CD4-positive, alpha-beta memory T cell (primary cell): ENCODE data around the gene PTGDS. TPM values are rescaled to one million over a fixed set of nuclear protein-coding genes. Genes with fewer than 3 reads are reported as not detected.

ENCODE experiments used
- CTCF ChIA-PET: fragments of 350-600 bp; sonication (Branson Sonifier 250); formaldehyde crosslinking; loops from one replicate; lab custom pipeline; 2021; ENCODE audit warnings: inconsistent platforms; ENCODE audit not compliant: partially characterized antibody; lab: Charles Lee
- POLR2A ChIA-PET: fragments of 350-600 bp; sonication (Branson Sonifier 250); formaldehyde crosslinking; loops from one replicate; lab custom pipeline; 2021; ENCODE audit not compliant: partially characterized antibody; lab: Charles Lee
- DNase-seq, 5 donors: peaks; one replicate each; pipeline versions ENCODE4 v3.0.0 to v3.0.0-alpha.2; 2020 to 2022; ENCODE audit warnings: mixed read lengths in 1 of 5
- H3K27ac ChIP-seq: one replicate; pipeline ENCODE4 v1.7.0; 2013; ENCODE audit warnings: low read depth, low read length
- H3K27me3 ChIP-seq: 2 replicates; pipeline ENCODE4 v1.7.0; 2013; ENCODE audit warnings: mild to moderate bottlenecking, low read length, moderate library complexity; ENCODE audit not compliant: insufficient read depth
- H3K36me3 ChIP-seq: 2 replicates; pipeline ENCODE4 v1.7.0; 2013; ENCODE audit warnings: mild to moderate bottlenecking, low read length, moderate library complexity; ENCODE audit not compliant: insufficient read depth
- H3K4me1 ChIP-seq: 2 replicates; pipeline ENCODE4 v1.7.0; 2013; ENCODE audit warnings: mild to moderate bottlenecking, low read length, moderate library complexity; ENCODE audit not compliant: insufficient read depth
- H3K4me3 ChIP-seq, 2 donors: one replicate each; pipeline ENCODE4 v1.7.0; 2013; ENCODE audit warnings: low read length in 2 of 2, mild to moderate bottlenecking in 1 of 2
- H3K9me3 ChIP-seq, 2 donors: one replicate each; pipeline ENCODE4 v1.7.0; 2013; ENCODE audit warnings: low read length in 2 of 2, control low read depth in 1 of 2; ENCODE audit not compliant: control insufficient read depth in 1 of 2
- H3K27ac Mint-ChIP-seq, 7 donors: one replicate each; pipeline ENCODE4 v1.8.0; 2020 to 2021; ENCODE audit warnings: mixed read lengths in 7 of 7, mild to moderate bottlenecking in 6 of 7, inconsistent platforms in 3 of 7, moderate library complexity in 3 of 7
- H3K27me3 Mint-ChIP-seq, 2 donors: one replicate each; pipeline ENCODE4 v1.8.0; 2020 to 2021; ENCODE audit warnings: mixed read lengths in 2 of 2
- H3K36me3 Mint-ChIP-seq, 2 donors: one replicate each; pipeline ENCODE4 v1.8.0; 2020 to 2021; ENCODE audit warnings: mixed read lengths in 2 of 2, inconsistent platforms in 1 of 2, mild to moderate bottlenecking in 1 of 2
- H3K4me1 Mint-ChIP-seq, 4 donors: one replicate each; pipeline ENCODE4 v1.8.0; 2020 to 2021; ENCODE audit warnings: mixed read lengths in 4 of 4, mild to moderate bottlenecking in 1 of 4
- H3K4me3 Mint-ChIP-seq, 8 donors: one replicate each; pipeline ENCODE4 v1.8.0; 2020 to 2021; ENCODE audit warnings: mixed read lengths in 8 of 8, mild to moderate bottlenecking in 7 of 8, moderate library complexity in 6 of 8, inconsistent platforms in 3 of 8
- H3K9me3 Mint-ChIP-seq, 8 donors: one replicate each; pipeline ENCODE4 v1.8.0; 2020 to 2021; ENCODE audit warnings: mixed read lengths in 8 of 8, mild to moderate bottlenecking in 5 of 8, inconsistent platforms in 3 of 8, moderate library complexity in 1 of 8
- intact Hi-C: fragments of 100-400 bp; cut with micrococcal nuclease; formaldehyde crosslinking; loops from one replicate; pipeline ENCODE4 v1.15.1; 2023
- polyA plus RNA-seq, 2 donors: library from polyadenylated mRNA; unstranded; fragments of 300-500 nt; fragmentation: Illumina TruSeq; gene quantifications; one replicate each; pipeline ENCODE4 v1.2.3, GENCODE V29; 2021
- total RNA-seq, 2 experiments: library from RNA; stranded (reverse); gene quantifications; one replicate each; pipeline ENCODE4 v1.2.3, GENCODE V29; 2021

The PTGDS gene
- total and polyA plus RNA-seq, 4 experiments from 2014 or later = 1.7 to 5.1 (median 4.3) TPM

DNA sequence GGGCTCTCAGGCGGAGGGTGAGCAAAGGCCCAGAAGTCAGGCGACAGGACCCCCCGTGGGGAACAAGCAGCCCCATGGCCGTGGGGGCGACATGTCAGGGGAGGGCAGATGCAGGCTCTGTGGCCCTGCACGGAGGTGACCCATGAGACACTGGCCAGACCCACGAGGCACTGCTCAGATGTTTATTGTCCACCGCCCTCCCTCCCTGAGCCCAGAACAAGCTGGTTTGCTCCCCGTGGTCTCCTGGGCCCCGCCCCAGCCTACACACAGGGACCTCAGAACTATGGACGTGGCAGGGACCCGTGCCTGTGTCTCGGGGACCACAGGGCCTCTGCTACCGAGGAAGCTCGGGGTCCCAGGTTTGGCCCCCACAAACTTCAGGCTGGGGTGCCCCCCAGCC is 52.7 kb downstream of the PTGDS start:
- Histone ChIP-seq H3K4me1 (peaks cover 86% of the 10 kb centered on the region), H3K27ac (peak overlapping the region; percentile 68), H3K27me3 (no peaks in the 10 kb centered on the region), H3K36me3 (no peaks in the 10 kb centered on the region), H3K9me3 (no peaks in the 10 kb centered on the region), H3K4me3 (peak overlapping the region; percentile 65 to 75)
- Mint-ChIP-seq H3K9me3 (no peaks in the 10 kb centered on the region), H3K36me3 (peaks cover 0 to 6% of the 10 kb centered on the region in 2 donors), H3K27ac (peak overlapping the region in 6 of 7 donors; percentile 76 to 92 (median 90)), H3K27me3 (no peaks in the 10 kb centered on the region), H3K4me1 (peaks cover 25 to 65% (median 43%) of the 10 kb centered on the region in 4 donors), H3K4me3 (peak overlapping the region; percentile 87 to 96 (median 91))
- intact Hi-C loops = no loop called here
- POLR2A ChIA-PET = interaction anchor here (0.6 to 8.2 kb wide), 19 partner anchors 24 to 303 kb away, joined by 3 to 52 read pairs (median 5); partner anchors contain the start of genes C8G, CLIC3, FBXW5 and MAN1B1
- DNase-seq = no peak
- CTCF ChIA-PET = interaction anchor here (0.6 to 4.4 kb wide), 45 partner anchors 8 to 252 kb away, joined by 3 to 51 read pairs (median 6); partner anchors contain the start of genes AJM1, C8G, CLIC3 and MAN1B1

DNA sequence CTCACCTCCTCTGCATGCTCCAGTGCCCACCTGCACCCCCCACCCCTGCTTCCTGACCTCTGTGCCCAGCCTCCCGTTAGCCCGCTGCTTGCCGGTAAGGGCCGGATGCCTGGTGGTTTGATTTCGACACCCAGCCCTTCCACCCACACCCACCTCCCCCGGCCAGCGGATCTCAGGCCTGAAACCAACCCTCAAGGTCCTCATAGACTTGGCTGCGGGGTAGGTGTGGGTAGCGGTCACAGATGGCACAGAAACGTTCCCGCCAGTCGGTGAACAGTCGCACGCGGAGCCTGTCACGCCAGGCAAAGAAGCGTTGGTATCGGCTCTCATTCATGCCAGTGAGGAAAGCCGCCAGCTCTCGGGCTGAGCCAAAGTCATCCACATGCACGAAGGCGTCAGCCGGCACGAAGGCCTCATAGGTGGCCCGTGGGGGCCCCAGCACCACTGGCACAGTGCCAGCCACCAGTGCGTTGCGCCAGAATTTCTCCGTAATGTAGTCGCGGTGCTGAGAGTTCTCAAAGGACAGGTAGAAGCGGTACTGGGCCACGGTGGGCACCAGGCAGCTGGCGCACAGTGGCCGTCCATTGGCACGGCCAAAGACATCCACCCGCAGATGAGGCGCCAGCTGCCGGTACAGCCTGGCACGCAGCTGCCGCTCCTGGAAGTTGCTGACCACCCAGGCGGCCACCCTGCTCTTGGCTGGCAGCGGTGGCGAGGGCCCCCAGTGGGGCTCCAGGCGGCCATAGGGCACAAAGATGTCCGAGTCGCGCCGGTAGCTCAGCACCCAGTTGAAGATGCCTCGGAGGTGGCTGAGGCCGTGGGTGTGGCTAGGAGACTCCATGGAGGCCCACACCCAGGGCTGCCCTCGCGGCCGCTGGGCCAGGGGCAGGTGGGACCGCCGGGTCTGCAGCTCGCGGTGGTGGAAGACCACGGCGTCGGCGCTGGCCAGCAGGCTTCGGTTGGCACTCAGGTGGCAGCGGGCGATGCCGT is 53.5 kb downstream of the PTGDS start:
- DNase-seq = peak in 3 of 5 donors; percentile 32 to 45 (median 38)
- no peaks in the 10 kb centered on the region for H3K27me3 Mint-ChIP-seq
- peak overlapping the region; percentile 65 to 75 for H3K4me3 ChIP-seq

More for the DNA sequence above, 53.5 kb downstream of the PTGDS start:
- Histone ChIP-seq H3K9me3 (no peaks in the 10 kb centered on the region), H3K27me3 (no peaks in the 10 kb centered on the region), H3K27ac (peak overlapping the region; percentile 53), H3K4me1 (peaks cover 85% of the 10 kb centered on the region), H3K36me3 (no peaks in the 10 kb centered on the region)
- H3K4me1 Mint-ChIP-seq = peaks cover 27 to 70% (median 47%) of the 10 kb centered on the region in 4 donors
- POLR2A ChIA-PET = interaction anchor here (1.1 to 8.2 kb wide), 11 partner anchors 30 to 240 kb away, joined by 3 to 52 read pairs (median 4); partner anchors contain the start of genes CLIC3, EDF1, MAN1B1 and PAXX
- CTCF ChIA-PET = interaction anchor here (0.5 to 4.4 kb wide), 23 partner anchors 9 to 253 kb away, joined by 3 to 51 read pairs (median 6); partner anchors contain the start of genes AJM1, MAN1B1, NPDC1 and PAXX
- H3K36me3 Mint-ChIP-seq = peaks cover 0 to 6% of the 10 kb centered on the region in 2 donors
- intact Hi-C loops = no loop called here
- no peaks in the 10 kb centered on the region for H3K9me3 Mint-ChIP-seq
- H3K27ac Mint-ChIP-seq = peak overlapping the region; percentile 74 to 92 (median 91)
- H3K4me3 Mint-ChIP-seq = peak overlapping the region; percentile 87 to 96 (median 91)

Other genes starting within 250 kb of the PTGDS start
Only the 30 nearest of the 37 such genes appear.
- not detected for gene LCN8, start 219.3 kb upstream of the PTGDS start, total RNA-seq
- under 1 TPM in 1 of 2 donors, not detected in 1; 0.62 TPM for gene LCN8, start 219.3 kb upstream of the PTGDS start, polyA plus RNA-seq
- gene LCN15, start 213.0 kb upstream of the PTGDS start, total RNA-seq = not detected
- not detected for gene LCN15, start 213.0 kb upstream of the PTGDS start, polyA plus RNA-seq
- gene TMEM141, start 186.2 kb upstream of the PTGDS start, total RNA-seq = 10 to 100 TPM; 51.1 to 53.4 TPM
- 10 to 100 TPM; 34.3 to 38.4 TPM for gene TMEM141, start 186.2 kb upstream of the PTGDS start, polyA plus RNA-seq
- 1 to 10 TPM; 2.3 to 2.5 TPM for gene CCDC183, start 181.2 kb upstream of the PTGDS start, total RNA-seq
- under 1 TPM; 0.64 to 0.90 TPM for gene CCDC183, start 181.2 kb upstream of the PTGDS start, polyA plus RNA-seq
- gene RABL6, start 169.6 kb upstream of the PTGDS start, total RNA-seq = 10 to 100 TPM; 65.1 to 70.9 TPM
- 10 to 100 TPM in 1 of 2 donors, 1 to 10 TPM in 1; 5.1 to 18.2 TPM for gene RABL6, start 169.6 kb upstream of the PTGDS start, polyA plus RNA-seq
- gene AJM1, start 135.0 kb upstream of the PTGDS start, total RNA-seq = 1 to 10 TPM; 2.4 to 2.8 TPM
- gene AJM1, start 135.0 kb upstream of the PTGDS start, polyA plus RNA-seq = under 1 TPM in 1 of 2 donors, not detected in 1; 0.05 TPM
- gene PHPT1, start 128.1 kb upstream of the PTGDS start, total RNA-seq = 10 to 100 TPM; 41.3 to 42.6 TPM
- gene PHPT1, start 128.1 kb upstream of the PTGDS start, polyA plus RNA-seq = 10 to 100 TPM; 88.4 to 94.0 TPM
- 10 to 100 TPM in 1 of 2 experiments, 1 to 10 TPM in 1; 9.3 to 11.7 TPM for gene MAMDC4, start 125.2 kb upstream of the PTGDS start, total RNA-seq
- gene MAMDC4, start 125.2 kb upstream of the PTGDS start, polyA plus RNA-seq = not detected
- 100 to 1,000 TPM; 284 to 298 TPM for gene EDF1, start 111.2 kb upstream of the PTGDS start, total RNA-seq
- gene EDF1, start 111.2 kb upstream of the PTGDS start, polyA plus RNA-seq = 100 to 1,000 TPM; 273 to 357 TPM
- gene TRAF2, start 91.0 kb upstream of the PTGDS start, total RNA-seq = 10 to 100 TPM; 40.2 to 43.2 TPM
- gene TRAF2, start 91.0 kb upstream of the PTGDS start, polyA plus RNA-seq = 10 to 100 TPM; 11.1 to 25.2 TPM
- gene FBXW5, start 32.8 kb upstream of the PTGDS start, total RNA-seq = 100 to 1,000 TPM; 122 to 123 TPM
- 100 to 1,000 TPM in 1 of 2 donors, 10 to 100 TPM in 1; 98.6 to 160 TPM for gene FBXW5, start 32.8 kb upstream of the PTGDS start, polyA plus RNA-seq
- 1 to 10 TPM; 2.2 TPM for gene C8G, start 32.3 kb upstream of the PTGDS start, total RNA-seq
- under 1 TPM in 1 of 2 donors, not detected in 1; 0.60 TPM for gene C8G, start 32.3 kb upstream of the PTGDS start, polyA plus RNA-seq
- gene LCN12, start 25.2 kb upstream of the PTGDS start, total RNA-seq = 1 to 10 TPM in 1 of 2 experiments, under 1 TPM in 1; 0.72 to 1.4 TPM
- gene LCN12, start 25.2 kb upstream of the PTGDS start, polyA plus RNA-seq = not detected
- gene LCNL1, start 5.5 kb downstream of the PTGDS start, total RNA-seq = under 1 TPM; 0.14 to 0.17 TPM
- not detected for gene LCNL1, start 5.5 kb downstream of the PTGDS start, polyA plus RNA-seq
- gene PAXX, start 14.9 kb downstream of the PTGDS start, total RNA-seq = 100 to 1,000 TPM in 1 of 2 experiments, 10 to 100 TPM in 1; 94.2 to 101 TPM
- gene PAXX, start 14.9 kb downstream of the PTGDS start, polyA plus RNA-seq = 100 to 1,000 TPM in 1 of 2 donors, 10 to 100 TPM in 1; 76.0 to 103 TPM
- 1 to 10 TPM; 3.1 to 3.7 TPM for gene CLIC3, start 19.1 kb downstream of the PTGDS start, total RNA-seq
- 1 to 10 TPM; 5.0 to 7.8 TPM for gene CLIC3, start 19.1 kb downstream of the PTGDS start, polyA plus RNA-seq
- gene ABCA2, start 50.7 kb downstream of the PTGDS start, total RNA-seq = 10 to 100 TPM; 63.8 to 68.6 TPM
- gene ABCA2, start 50.7 kb downstream of the PTGDS start, polyA plus RNA-seq = 10 to 100 TPM in 1 of 2 donors, 1 to 10 TPM in 1; 2.6 to 10.8 TPM
- gene FUT7, start 54.6 kb downstream of the PTGDS start, total RNA-seq = 1 to 10 TPM; 3.4 to 4.6 TPM
- 10 to 100 TPM; 22.6 to 43.8 TPM for gene FUT7, start 54.6 kb downstream of the PTGDS start, polyA plus RNA-seq
- 10 to 100 TPM; 20.7 to 21.4 TPM for gene NPDC1, start 68.7 kb downstream of the PTGDS start, total RNA-seq
- 10 to 100 TPM; 22.8 to 32.2 TPM for gene NPDC1, start 68.7 kb downstream of the PTGDS start, polyA plus RNA-seq
- not detected for gene ENTPD2, start 76.6 kb downstream of the PTGDS start, total RNA-seq
- gene ENTPD2, start 76.6 kb downstream of the PTGDS start, polyA plus RNA-seq = not detected
- gene SAPCD2, start 93.1 kb downstream of the PTGDS start, total RNA-seq = under 1 TPM; 0.09 to 0.11 TPM
- under 1 TPM; 0.10 to 0.15 TPM for gene SAPCD2, start 93.1 kb downstream of the PTGDS start, polyA plus RNA-seq
- gene UAP1L1, start 100.0 kb downstream of the PTGDS start, total RNA-seq = 10 to 100 TPM; 10.6 to 12.5 TPM
- gene UAP1L1, start 100.0 kb downstream of the PTGDS start, polyA plus RNA-seq = 1 to 10 TPM in 1 of 2 donors, under 1 TPM in 1; 0.81 to 2.9 TPM
- gene MAN1B1, start 109.5 kb downstream of the PTGDS start, total RNA-seq = 10 to 100 TPM; 63.3 to 71.0 TPM
- 10 to 100 TPM; 35.4 to 37.5 TPM for gene MAN1B1, start 109.5 kb downstream of the PTGDS start, polyA plus RNA-seq
- 100 to 1,000 TPM; 357 to 362 TPM for gene DPP7, start 137.2 kb downstream of the PTGDS start, total RNA-seq
- 100 to 1,000 TPM; 135 to 206 TPM for gene DPP7, start 137.2 kb downstream of the PTGDS start, polyA plus RNA-seq
- not detected for gene GRIN1, start 161.7 kb downstream of the PTGDS start, total RNA-seq
- gene GRIN1, start 161.7 kb downstream of the PTGDS start, polyA plus RNA-seq = not detected
- not detected for gene LRRC26, start 192.5 kb downstream of the PTGDS start, total RNA-seq
- gene LRRC26, start 192.5 kb downstream of the PTGDS start, polyA plus RNA-seq = not detected
- gene TMEM210, start 194.6 kb downstream of the PTGDS start, total RNA-seq = not detected
- gene TMEM210, start 194.6 kb downstream of the PTGDS start, polyA plus RNA-seq = not detected
- 100 to 1,000 TPM; 116 to 125 TPM for gene ANAPC2, start 211.1 kb downstream of the PTGDS start, total RNA-seq
- gene ANAPC2, start 211.1 kb downstream of the PTGDS start, polyA plus RNA-seq = 1 to 10 TPM; 3.2 to 5.7 TPM
- gene SSNA1, start 211.2 kb downstream of the PTGDS start, total RNA-seq = 10 to 100 TPM; 48.6 to 49.5 TPM
- 100 to 1,000 TPM; 117 to 161 TPM for gene SSNA1, start 211.2 kb downstream of the PTGDS start, polyA plus RNA-seq
- 1 to 10 TPM; 8.5 to 8.6 TPM for gene TPRN, start 223.2 kb downstream of the PTGDS start, total RNA-seq
- gene TPRN, start 223.2 kb downstream of the PTGDS start, polyA plus RNA-seq = under 1 TPM; 0.27 to 0.45 TPM